Activated CD4-positive, alpha-beta T cell treated with anti-CD3 and anti-CD28 coated beads, Interleukin-2, Interleukin-6, amounts not matched to agents 100 ng/mL and 50 ng/mL, durations not matched to agents 16 hours and 8 hours (primary cell): Measurements from ENCODE around the gene ISM1.

Experiments used
- DNase-seq: peaks from one replicate; pipeline ENCODE4 v3.0.0-alpha.2; 2020

ISM1 gene

GRCh38 chr20:13284830-13285229, 63.8 kb downstream of the ISM1 start:
- DNase-seq = no peak

GRCh38 chr20:13285408-13285807, 64.3 kb downstream of the ISM1 start:
- no peak for DNase-seq

DNA sequence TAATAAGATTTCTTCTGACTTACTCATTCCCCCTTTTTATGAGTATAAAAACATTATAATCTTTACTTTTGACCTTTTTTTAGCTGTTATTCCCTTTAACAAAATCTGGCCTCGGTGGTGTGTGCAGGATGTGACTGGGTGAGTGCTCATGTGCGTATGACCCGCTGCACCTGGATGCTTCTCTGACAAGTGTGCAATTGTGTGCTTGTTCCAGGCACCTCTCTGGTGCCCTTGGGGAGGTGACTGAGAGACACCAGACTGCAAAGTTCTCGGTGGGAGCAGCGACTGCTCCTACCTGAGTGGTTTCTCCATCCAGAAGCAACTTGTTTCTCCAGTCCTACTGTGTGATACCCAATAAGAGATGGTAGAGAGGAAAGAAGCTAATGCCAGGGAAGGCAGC, 65.0 kb downstream of the ISM1 start:
- DNase-seq = no peak

DNA sequence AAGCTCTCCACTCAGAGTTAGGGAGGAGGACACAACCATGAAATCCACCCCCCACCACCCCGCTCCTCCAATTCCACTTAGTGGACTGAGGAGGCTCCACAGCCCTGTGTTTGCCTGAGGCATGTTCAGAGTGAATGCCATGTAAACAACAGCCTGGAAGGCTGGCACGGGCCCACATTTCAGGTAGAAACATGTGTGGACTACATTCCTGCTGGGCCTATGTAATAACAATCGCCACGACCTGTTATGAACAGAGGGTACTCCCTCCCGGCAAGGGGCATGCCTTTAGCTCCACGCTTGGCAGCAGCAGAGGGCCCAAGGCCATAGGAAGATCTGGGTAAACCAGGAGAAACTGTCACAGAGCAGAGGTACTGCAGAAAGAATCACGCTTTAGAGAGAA, 65.5 kb downstream of the ISM1 start:
- DNase-seq = no peak

- DNase-seq = no peak
Observed at GRCh38 chr20:13288357-13288756, 67.3 kb downstream of the ISM1 start.

DNA sequence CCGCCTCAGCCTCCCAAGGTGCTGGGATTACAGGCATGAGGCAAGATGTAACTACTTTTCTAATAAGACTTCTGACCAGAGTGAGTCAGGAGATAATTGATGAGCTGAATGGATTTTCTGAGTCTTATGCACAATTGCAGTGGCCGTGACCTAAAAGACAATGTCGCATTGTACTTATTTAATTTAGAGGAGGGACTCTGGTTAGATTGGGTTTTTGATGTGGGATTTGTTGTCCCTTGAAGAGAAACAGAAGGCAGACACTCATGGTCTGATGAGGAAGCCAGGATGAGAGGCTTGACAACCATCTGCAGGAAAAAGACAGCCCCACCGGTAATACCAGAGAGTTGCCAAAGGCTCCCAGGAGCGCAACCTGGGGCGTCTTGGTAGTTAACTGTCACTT, 68.0 kb downstream of the ISM1 start:
- no peak for DNase-seq

DNA sequence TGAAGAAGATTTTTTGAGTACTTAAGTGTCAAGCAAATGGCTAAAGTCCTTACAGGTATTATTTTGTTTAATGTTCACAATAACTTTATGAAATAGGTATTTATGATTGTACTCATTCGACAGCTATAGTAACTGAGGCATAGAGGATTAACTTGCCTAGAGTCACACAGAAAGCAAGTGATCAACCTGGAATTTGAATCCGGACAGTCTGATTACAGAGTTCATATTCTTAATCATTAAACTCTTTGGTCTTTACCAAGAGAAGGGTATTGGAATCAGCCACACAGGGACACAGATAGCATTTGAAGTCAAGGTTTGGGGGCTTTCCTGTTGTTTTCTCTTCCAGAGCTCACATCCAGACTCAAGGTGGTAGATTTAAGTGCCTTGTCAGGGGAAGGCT, 69.7 kb downstream of the ISM1 start:
- DNase-seq = no peak

DNA sequence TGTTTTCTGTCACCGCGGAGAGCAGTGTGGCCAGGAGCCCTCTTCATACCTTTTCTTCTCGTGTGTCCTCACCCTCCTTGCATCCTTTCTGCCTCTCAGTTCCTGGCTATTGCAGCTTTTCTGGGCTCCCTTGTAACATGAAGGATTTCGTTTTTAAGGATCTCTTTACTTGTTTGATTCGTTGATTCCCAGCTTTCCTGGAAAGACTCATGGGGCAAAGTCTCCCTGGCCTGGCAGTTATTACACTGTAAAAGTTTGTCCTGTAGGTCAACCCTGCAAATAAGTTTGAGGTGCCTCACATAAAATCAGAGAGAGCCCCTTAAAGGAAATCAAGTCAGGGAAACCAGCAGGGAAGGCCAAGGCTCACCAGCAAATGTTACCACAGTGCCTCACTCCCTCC, 70.1 kb downstream of the ISM1 start:
- no peak for DNase-seq

DNA sequence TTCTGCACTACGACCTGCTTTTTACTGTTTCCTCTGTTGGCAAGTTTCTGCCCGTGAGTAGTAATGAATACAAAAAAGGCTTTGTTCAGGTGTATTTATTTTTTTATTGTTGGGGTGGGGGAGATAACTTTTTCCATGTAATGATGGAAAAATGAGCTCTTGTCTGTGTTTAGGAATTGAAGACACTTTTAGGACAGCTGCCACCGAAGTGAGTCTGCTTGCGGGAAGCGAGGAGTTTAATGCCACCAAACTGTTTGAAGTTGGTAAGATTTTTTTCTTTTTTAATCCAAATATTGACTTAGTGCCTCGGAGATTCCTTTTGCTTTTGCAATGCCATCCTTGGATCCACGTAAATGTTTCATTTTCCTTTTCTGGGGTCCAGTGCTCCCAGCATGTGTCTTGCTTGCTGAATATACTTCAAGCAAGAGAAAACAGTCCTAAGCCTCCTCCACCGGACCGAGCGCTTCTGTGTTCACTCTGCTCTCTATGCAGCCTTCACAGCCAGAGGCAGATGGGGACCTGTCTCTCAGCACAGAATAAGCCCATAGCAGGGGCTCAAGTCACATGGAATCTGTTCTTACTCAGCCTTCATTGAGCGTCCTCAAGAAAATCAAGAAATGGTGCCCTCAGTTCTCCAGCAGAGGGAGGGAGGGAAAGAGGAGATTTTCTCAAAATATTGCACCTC, 71.3 kb downstream of the ISM1 start:
- no peak for DNase-seq

- no peak for DNase-seq
Observed at GRCh38 chr20:13294522-13294921, 73.4 kb downstream of the ISM1 start.

DNA sequence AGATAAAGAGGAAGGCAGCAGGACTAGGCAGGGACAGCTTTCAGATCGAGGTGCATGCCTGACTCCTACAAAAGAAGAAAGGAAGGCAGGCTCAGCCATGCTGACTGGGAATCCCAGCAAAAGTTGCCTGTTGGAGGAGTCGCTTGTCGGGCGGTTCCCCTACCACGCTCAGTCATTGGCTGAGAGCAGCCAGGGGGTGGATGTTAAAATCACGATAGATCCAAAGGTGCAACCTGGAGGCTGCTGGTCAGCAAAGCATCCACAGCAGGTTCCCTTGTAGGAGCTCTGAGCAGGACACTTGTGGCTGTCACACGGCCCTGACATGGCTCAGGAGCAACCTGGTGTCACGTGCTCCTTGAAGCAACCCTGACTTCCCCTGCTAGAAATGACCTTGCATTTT, 74.6 kb downstream of the ISM1 start:
- no peak for DNase-seq

- DNase-seq = no peak
Observed at GRCh38 chr20:13296070-13296469, 75.0 kb downstream of the ISM1 start.

DNA sequence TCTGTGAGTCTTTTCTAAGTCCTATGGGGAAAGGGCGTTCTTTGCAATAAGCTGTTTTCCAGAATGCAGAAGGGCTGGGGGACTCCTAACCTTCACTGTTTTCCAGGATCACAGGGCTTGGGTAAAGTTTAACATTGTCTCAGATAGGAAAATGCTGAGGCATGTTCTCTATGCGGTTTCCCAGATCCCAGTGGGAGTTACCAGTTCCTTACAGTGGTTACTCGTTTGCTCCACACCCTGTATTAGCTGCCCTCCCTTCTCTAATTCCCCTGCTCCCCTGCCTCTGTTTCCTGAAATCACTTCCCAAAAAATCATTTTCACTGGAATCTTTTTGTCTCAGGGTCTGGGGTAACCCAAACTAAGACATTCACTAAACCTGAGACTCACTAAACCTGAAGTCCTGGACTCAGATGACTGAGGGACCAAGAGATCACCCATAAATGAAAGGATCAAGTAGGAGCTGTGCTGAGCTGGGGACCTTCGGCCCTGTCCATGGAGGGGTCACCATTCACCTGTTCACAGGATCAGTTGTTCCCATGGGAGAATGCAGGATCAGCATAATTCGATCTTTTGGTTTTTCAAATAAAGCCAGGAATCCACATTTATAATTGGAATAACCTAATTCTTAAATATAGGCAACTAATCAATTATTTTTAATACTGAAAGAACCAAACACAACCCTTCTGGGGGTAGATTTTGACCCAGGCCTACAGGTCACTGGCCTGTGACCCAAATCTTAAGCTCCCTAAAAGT, 76.2 kb downstream of the ISM1 start:
- DNase-seq = no peak

DNA sequence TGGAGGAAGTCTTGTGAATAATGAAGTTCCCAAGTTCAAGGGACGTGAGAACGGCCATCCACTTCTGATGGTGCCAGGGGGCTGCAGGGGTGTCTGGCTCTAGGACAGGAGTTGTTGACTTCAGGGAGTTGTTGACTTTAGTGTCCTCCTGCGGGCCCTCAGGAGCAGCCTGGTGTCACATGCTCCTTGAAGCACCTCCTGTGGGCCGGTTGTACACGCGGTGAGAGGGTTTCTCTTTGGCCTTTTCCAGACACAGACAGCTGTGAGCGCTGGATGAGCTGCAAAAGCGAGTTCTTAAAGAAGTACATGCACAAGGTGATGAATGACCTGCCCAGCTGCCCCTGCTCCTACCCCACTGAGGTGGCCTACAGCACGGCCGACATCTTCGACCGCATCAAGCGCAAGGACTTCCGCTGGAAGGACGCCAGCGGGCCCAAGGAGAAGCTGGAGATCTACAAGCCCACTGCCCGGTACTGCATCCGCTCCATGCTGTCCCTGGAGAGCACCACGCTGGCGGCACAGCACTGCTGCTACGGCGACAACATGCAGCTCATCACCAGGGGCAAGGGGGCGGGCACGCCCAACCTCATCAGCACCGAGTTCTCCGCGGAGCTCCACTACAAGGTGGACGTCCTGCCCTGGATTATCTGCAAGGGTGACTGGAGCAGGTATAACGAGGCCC, 77.8 kb downstream of the ISM1 start:
- DNase-seq = no peak

DNA sequence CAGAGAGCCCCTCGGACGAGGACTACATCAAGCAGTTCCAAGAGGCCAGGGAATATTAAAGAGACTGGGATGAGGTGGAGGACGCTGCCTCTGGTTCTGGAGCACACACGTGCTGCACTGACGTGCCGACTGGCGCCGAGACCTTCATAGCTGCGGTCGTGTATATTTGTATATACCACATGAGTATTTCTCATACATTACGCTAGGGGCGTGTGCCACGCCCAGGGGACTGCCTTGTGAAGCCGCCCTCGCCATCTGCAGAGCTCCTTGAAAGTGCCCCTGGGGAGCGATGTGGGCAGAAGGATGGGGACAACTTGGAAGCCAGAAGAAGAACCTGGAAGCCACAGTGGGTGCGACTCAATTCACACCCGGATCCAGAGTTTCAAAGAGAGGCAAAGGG, 78.3 kb downstream of the ISM1 start:
- DNase-seq = no peak

GRCh38 chr20:13301596-13301995, 80.5 kb downstream of the ISM1 start:
- DNase-seq = no peak

DNA sequence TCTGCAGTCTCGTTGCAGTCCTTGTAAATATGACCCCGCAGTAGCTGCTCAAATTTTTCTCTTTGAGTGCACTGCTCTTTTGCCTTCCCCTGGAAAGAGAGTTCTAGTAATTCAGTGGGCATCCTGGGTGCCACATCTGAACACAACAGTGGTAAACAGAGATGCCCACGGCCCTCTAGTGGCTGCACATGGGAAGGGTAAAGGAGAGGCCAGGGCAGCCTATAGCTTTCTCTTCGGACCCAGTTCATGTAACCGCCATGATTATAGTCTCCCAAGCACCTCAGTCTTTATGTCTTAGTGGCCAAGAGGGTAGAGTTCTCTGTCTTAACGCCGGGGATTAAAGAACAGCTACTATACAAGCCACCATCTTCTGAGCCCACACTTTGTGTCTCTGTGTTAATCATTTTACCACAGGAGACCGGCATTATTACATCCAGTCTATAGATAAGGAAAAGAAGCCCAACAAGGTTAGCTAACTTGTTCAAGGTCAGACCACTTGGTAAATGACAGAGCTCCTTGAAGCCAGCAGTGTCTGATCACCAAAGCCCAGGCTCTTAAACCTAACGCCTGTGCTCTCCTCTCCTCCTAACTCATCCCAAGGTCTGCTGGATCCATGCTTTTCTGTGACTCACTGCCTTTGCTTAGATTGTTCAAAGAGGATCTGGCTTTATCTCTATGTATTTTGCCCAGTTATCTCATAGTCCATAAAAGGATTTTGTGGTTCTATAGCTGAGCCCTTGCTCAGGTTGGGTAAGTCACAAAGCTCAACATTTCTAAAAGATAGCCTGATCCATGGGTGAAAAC, 81.8 kb downstream of the ISM1 start:
- peak; percentile 51 for DNase-seq

DNA sequence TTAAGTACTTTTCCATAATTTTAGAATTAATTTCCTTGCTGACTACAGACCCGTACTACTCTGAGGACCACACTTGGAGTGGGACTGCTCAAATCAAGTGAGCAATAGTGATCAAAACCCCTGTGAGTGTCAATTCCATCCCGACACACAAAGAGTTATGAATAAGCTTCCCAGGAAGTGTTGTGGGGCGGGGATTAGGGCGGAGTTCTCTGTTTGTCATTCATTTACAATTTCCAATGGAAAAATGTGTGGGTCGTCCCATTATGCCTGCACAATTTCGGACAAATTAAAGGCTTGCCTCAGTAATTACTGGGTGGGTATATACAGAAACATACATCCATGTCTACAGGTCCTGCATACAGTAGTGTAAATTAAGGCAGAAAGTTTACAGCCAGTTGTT, 84.2 kb downstream of the ISM1 start:
- DNase-seq = no peak

- DNase-seq = no peak
Observed at GRCh38 chr20:13307562-13308163, 86.6 kb downstream of the ISM1 start.

GRCh38 chr20:13312300-13312699, 91.2 kb downstream of the ISM1 start:
- DNase-seq = no peak

DNA sequence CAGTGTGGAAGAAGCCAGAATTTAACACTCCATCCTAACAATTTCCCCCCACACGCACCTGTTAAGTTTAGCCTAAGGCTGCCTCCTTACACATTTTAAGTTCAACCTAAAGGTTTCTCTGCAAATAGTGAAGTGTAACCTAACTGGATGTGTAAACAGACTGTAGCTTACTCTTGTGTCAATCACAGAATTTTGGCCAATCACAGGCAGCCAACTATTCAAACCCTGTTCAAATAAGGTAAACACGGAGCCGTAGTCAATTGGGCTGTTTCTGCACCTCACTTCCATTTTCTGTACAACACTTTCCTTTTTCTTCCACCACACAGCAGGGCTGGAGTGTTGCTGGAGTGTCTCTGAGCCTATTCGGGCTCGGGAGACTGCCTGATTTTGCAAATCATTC, 92.1 kb downstream of the ISM1 start:
- DNase-seq = no peak

GRCh38 chr20:13317439-13317838, 96.4 kb downstream of the ISM1 start:
- no peak for DNase-seq
